K562 (cell line): ENCODE results near the gene CFAP54. TPM values are rescaled to one million over a fixed set of nuclear protein-coding genes. Genes with fewer than 3 reads are reported as not detected.

Experiments used
- ATAC-seq: fragments of 200-7000 bp; cut with Tn5 transposase; 3 replicates; pipeline ENCODE4 v1.9.1; 2020; ENCODE audit warnings: moderate library complexity
- BruUV-seq: library from RNA; stranded (reverse); fragments of 400-500 nt; replicated peaks from 2 replicates; lab custom pipeline; 2021; lab: Mats Ljungman, UMichigan
- CTCF ChIA-PET: fragments of 300-600 bp; formaldehyde crosslinking; extraction: SDS; loops from one replicate; lab custom pipeline; 2021; ENCODE audit warnings: low intra/inter-chr PET ratio; lab: Yijun Ruan, JAX
- POLR2A ChIA-PET: fragments of 300-600, 350-650 bp; sonication (Branson Sonifier 250); formaldehyde crosslinking; extraction: SDS; loops from one replicate; lab custom pipeline; 2021; ENCODE audit warnings: antibody characterized with exemption, inconsistent platforms; lab: Yijun Ruan, JAX
- DNase-seq, 4 experiments: peaks; one replicate each; pipeline versions ENCODE4 v3.0.0 to v3.0.0-alpha.2; 2011 to 2018; ENCODE audit warnings: low spot score in 3 of 4, mixed read lengths in 3 of 4; ENCODE audit errors: extremely low read depth in 1 of 4
- FAIRE-seq: peaks from 2 replicates; lab custom pipeline; 2011; peaks lifted over from hg19 to GRCh38; lab: Jason Lieb, UNC
- H2AFZ ChIP-seq: 2 replicates; pipeline ENCODE4 v1.6.0; 2011; ENCODE audit warnings: low read depth, low read length, control low read depth, inconsistent platforms
- H3K27ac ChIP-seq: fragments of 200-600 bp; 3 replicates; pipeline ENCODE4 v1.8.0; 2011; ENCODE audit warnings: low read depth, mild to moderate bottlenecking, control low read depth, inconsistent platforms, low read length, moderate library complexity, mixed read lengths; ENCODE audit errors: extremely low read depth
- H3K27me3 ChIP-seq, 2 experiments: fragments of 300-600 bp in 1 of 2; 2 replicates in 1 of 2; 3 replicates in 1 of 2; pipeline versions ENCODE4 v1.6.0 to v1.8.0; 2011; ENCODE audit warnings: inconsistent platforms in 2 of 2, low read length in 2 of 2, mild to moderate bottlenecking in 1 of 2, mixed read lengths in 1 of 2, moderate library complexity in 1 of 2; ENCODE audit not compliant: control insufficient read depth in 2 of 2, insufficient read depth in 2 of 2
- H3K36me3 ChIP-seq: fragments of 300-600 bp; 3 replicates; pipeline ENCODE4 v1.8.0; 2011; ENCODE audit warnings: mild to moderate bottlenecking, low read length, inconsistent platforms; ENCODE audit not compliant: control insufficient read depth, insufficient read depth
- H3K4me1 ChIP-seq, 2 experiments: fragments of 200-600 bp in 1 of 2; replicated peaks in 1 of 2; 2 replicates in 1 of 2; 3 replicates in 1 of 2; pipeline versions ENCODE4 v1.5.1 to v1.8.0; 2011; ENCODE audit warnings: inconsistent platforms in 2 of 2, low read length in 2 of 2, mild to moderate bottlenecking in 1 of 2, mixed read lengths in 1 of 2, moderate library complexity in 1 of 2; ENCODE audit not compliant: control insufficient read depth in 2 of 2, insufficient read depth in 2 of 2
- H3K4me2 ChIP-seq: 2 replicates; pipeline ENCODE4 v1.6.1; 2011; ENCODE audit warnings: low read length, control low read depth, inconsistent platforms, mixed read lengths; ENCODE audit not compliant: insufficient read depth
- H3K4me3 ChIP-seq: fragments of 200-600 bp; sonication (generic), shearing (Covaris generic); 2 replicates; pipeline ENCODE4 v1.5.1; 2016; ENCODE audit warnings: control low read depth, inconsistent platforms
- H3K79me2 ChIP-seq: fragments of 200-600 bp; 3 replicates; pipeline ENCODE4 v1.8.0; 2011; ENCODE audit warnings: low read length, inconsistent platforms; ENCODE audit not compliant: control insufficient read depth, insufficient read depth
- H3K9ac ChIP-seq, 2 experiments: 2 replicates each; pipeline versions ENCODE4 v1.6.0 to v1.6.1; 2011; ENCODE audit warnings: low read depth in 2 of 2, low read length in 2 of 2, control low read depth in 1 of 2, inconsistent platforms in 1 of 2, mild to moderate bottlenecking in 1 of 2, mixed read lengths in 1 of 2; ENCODE audit not compliant: insufficient read depth in 1 of 2
- H3K9me1 ChIP-seq: one replicate; pipeline ENCODE4 v1.6.0; 2011; ENCODE audit warnings: inconsistent platforms, mild to moderate bottlenecking, low read length, moderate library complexity; ENCODE audit not compliant: control insufficient read depth, insufficient read depth
- H3K9me3 ChIP-seq: replicated peaks from 2 replicates; pipeline ENCODE4 v1.5.1; 2011; ENCODE audit warnings: low read depth, low read length, inconsistent platforms; ENCODE audit not compliant: control insufficient read depth, insufficient read depth
- H4K20me1 ChIP-seq: replicated peaks from 2 replicates; pipeline ENCODE4 v1.6.1; 2011; ENCODE audit warnings: low read length, inconsistent platforms, mixed read lengths; ENCODE audit not compliant: control insufficient read depth, insufficient read depth
- CEBPB ChIP-seq: fragments of 450-650 bp; IDR thresholded peaks from 2 replicates; pipeline ENCODE4 v1.6.1; 2016; ENCODE audit warnings: missing genetic modification characterization, missing compliant biosample characterization
- CEBPG ChIP-seq, 3 experiments: fragments of 200-800 bp in 1 of 3; sonication (Bioruptor generic) in 1 of 3; sonication (generic) in 1 of 3; formaldehyde crosslinking in 1 of 3; IDR thresholded peaks in 2 of 3; conservative IDR thresholded peaks in 1 of 3; 2 replicates each; pipeline versions ENCODE4 v1.6.1 to v1.8.0; 2016 to 2022; ENCODE audit warnings: missing compliant biosample characterization in 2 of 3, missing genetic modification characterization in 2 of 3, mild to moderate bottlenecking in 1 of 3, missing genetic modification reagents in 1 of 3
- CREB1 ChIP-seq, 2 experiments: sonication (generic) in 1 of 2; formaldehyde crosslinking in 1 of 2; IDR thresholded peaks; 2 replicates each; pipeline versions ENCODE4 v1.6.1 to v1.8.0; 2012 to 2022; ENCODE audit warnings: inconsistent platforms in 1 of 2, mild to moderate bottlenecking in 1 of 2, missing genetic modification reagents in 1 of 2, moderate library complexity in 1 of 2
- GABPB2 ChIP-seq: fragments of 250-450 bp; sonication (Bioruptor Pico); conservative IDR thresholded peaks from 2 replicates; pipeline ENCODE4 v1.5.1; 2021; ENCODE audit warnings: mild to moderate bottlenecking
- RFX1 ChIP-seq: fragments of 450-650 bp; IDR thresholded peaks from 2 replicates; pipeline ENCODE4 v1.6.1; 2016; ENCODE audit warnings: mild to moderate bottlenecking, moderate library complexity
- WGBS: fragments of 100-300 bp; shearing (Covaris generic); methylation state at CpG from one replicate; pipeline ENCODE4 v1.1.6; 2016; ENCODE audit warnings: low coverage, mixed read lengths; ENCODE audit not compliant: insufficient coverage; ENCODE audit errors: missing lambda C conversion rate; 5-methylcytosine and 5-hydroxymethylcytosine counted together
- in situ Hi-C: fragments of 300-500 bp; cut with MboI; formaldehyde crosslinking; loops from 4 replicates; pipeline ENCODE4 v1.15.0; 2018; ENCODE audit warnings: inconsistent platforms, mixed read lengths
- intact Hi-C: fragments of 100-400 bp; cut with micrococcal nuclease; formaldehyde crosslinking; loops from 2 replicates; pipeline ENCODE4 v1.14.2; 2022
- polyA plus RNA-seq, 8 experiments: library from polyadenylated mRNA; depleted of rRNA in 4 of 8; stranded (reverse) in 5 of 8; unstranded in 3 of 8; fragments of >200 nt; fragmentation: Nextera tagmentation in 2 of 8; fragmentation: Illumina TruSeq in 1 of 8; extraction: Ambion mirVana in 2 of 8; extraction: Trizol in 1 of 8; gene quantifications; 2 replicates each; pipeline versions ENCODE4 v1.2.1 to v1.2.3, GENCODE V29; 2011 to 2014; ENCODE audit warnings: inconsistent platforms in 1 of 8, missing spikeins in 1 of 8
- total RNA-seq, 7 experiments: library from RNA; depleted of rRNA in 6 of 7; stranded (reverse); fragments of >200 nt in 6 of 7; fragmentation: Illumina TruSeq in 2 of 7; extraction: Trizol in 2 of 7; gene quantifications; 2 replicates each; pipeline versions ENCODE4 v1.2.1 to v1.2.3, GENCODE V29; 2011 to 2021; ENCODE audit warnings: low replicate concordance in 1 of 7

The CFAP54 gene
- total and polyA plus RNA-seq, 9 of the 15 experiments (the other 6 are each of a cell fraction or from before 2014, with no cell fraction given): 0.03 to 0.23 (median 0.10) TPM; not detected in 3

DNA sequence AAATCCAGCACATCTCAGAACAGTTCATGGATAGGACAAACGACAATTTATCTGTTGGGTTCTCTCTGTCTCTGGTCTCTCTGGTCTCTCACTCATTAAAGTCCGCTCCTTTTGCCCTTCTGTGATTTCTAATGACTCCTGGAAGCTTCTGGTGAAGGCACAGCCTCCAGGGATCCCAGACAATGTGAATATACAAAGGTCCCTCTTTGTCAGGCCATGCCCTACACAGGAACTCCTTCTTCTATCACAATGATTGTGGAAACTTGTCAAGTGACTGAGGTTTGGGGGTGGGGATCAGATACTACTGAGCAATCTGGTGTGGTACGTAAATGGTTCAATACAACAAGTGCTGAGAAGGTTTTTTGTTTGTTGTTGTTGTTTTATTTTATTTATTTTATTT lies 46.5 kb upstream of the CFAP54 start (continued):
- TF ChIP-seq CREB1 (IDR thresholded peaks at IDR 0.05): no peak
- no peak for TF ChIP-seq CREB1 (CRISPR knock-in tag; IDR thresholded peaks at IDR 0.05)
- no peak for TF ChIP-seq RFX1

- Histone ChIP-seq H3K4me3 (no peak overlapping the region), H3K36me3 (no peaks in the 10 kb centered on the region), H3K27ac (no peak overlapping the region), H3K9ac (no peak overlapping the region), H3K27me3 (no peaks in the 10 kb centered on the region), H4K20me1 (no peaks in the 10 kb centered on the region), H3K9me1 (no peaks in the 10 kb centered on the region), H3K4me1 (peaks cover 0 to 4% of the 10 kb centered on the region in 2 experiments; a peak in 4 of 5 replicates), H2AFZ (no peak overlapping the region), H3K9me3 (no peaks in the 10 kb centered on the region), H3K79me2 (no peaks in the 10 kb centered on the region), H3K4me2 (no peak overlapping the region)
- FAIRE-seq (no peak), DNase-seq (no peak), ATAC-seq (no peak)
- no peak for TF ChIP-seq GABPB2 (CRISPR knock-in tag)
- peak; percentile 53; the same call in 1 of the 2 replicates for TF ChIP-seq CEBPB (tag)
- no peak for TF ChIP-seq CEBPG (CRISPR knock-in tag; IDR thresholded peaks at IDR 0.05)
- TF ChIP-seq CEBPG (tag; conservative IDR thresholded peaks at IDR 0.05 in 1 of 2, IDR thresholded peaks at IDR 0.05 in 1 of 2): peak in 1 of 2 experiments; percentile 54; a peak in 2 of 4 replicates
- WGBS: 85% methylated on average over 8 of the region's 10 CpGs
- ChIA-PET CTCF (no interaction called here), POLR2A (interaction anchor here (1.3 kb wide), 1 partner anchor 17 kb away, joined by 4 read pairs; no protein-coding TSS in a partner anchor)
- no TSS peak for BruUV-seq
- intact Hi-C loops: no loop called here
- in situ Hi-C loops: no loop called here
Measured at GRCh38 chr12:96444399-96444798, 45.0 kb upstream of the CFAP54 start.
